Measurements from ENCODE around the gene SMPD1. TPM values are rescaled to one million over a fixed set of nuclear protein-coding genes. Genes with fewer than 3 reads are reported as not detected.
A peak's percentile ranks its signal among the peaks of the same experiment; 100 is the strongest.

The SMPD1 gene
- total and polyA plus RNA-seq, 2 of the 4 experiments (the other 2 are of a cell fraction), result 19.5 to 108 TPM

DNA sequence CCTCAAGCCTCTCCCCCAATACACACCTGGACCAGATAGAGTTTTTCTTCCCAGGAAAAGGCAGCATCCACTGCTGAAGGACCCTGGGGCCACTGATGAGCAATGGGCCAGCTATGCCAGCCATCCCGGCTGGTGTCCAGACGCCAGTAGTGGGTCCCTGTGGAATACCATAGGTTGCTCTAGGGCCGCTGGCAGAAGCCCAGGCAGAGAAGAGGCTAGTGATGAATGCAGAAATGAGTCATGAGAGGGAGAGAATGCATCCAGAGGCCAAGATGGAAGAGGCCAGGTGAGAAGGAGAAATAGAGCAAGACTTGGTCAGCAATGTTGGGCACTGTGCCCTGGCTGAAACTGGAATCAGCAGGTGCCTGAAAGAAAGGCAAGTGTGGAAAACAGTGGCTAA is 41.6 kb downstream of the SMPD1 start:
- Histone ChIP-seq H3K27ac (ENCODE audit: insufficient read depth, low read length) (no peak overlapping the region), H3K36me3 (ENCODE audit: control insufficient read depth, insufficient read depth, low read length) (no peaks in the 10 kb centered on the region), H4K5ac (ENCODE audit: low read depth, low read length) (no peak overlapping the region), H3K4ac (ENCODE audit: low read depth, low read length) (no peak overlapping the region), H4K8ac (ENCODE audit: low read depth in 2 of 2, low read length in 2 of 2) (no peak overlapping the region), H3K56ac (ENCODE audit: extremely low read depth, insufficient read depth, low read length) (no peak overlapping the region), H2AFZ (replicated peaks; ENCODE audit: low read length, poor library complexity) (no peak overlapping the region), H4K91ac (ENCODE audit: insufficient read depth, low read depth, low read length) (no peak overlapping the region), H3K4me3 (ENCODE audit: insufficient read depth, low read depth, low read length) (no peak overlapping the region), H4K20me1 (ENCODE audit: insufficient read depth, low read length) (no peaks in the 10 kb centered on the region), H3K9ac (ENCODE audit: low read depth, low read length) (no peak overlapping the region), H3K27me3 (ENCODE audit: control insufficient read depth, insufficient read depth, low read length) (no peaks in the 10 kb centered on the region), H2BK15ac (ENCODE audit: low read depth, low read length) (no peak overlapping the region), H2BK120ac (ENCODE audit: low read depth, low read length) (no peak overlapping the region), H2BK5ac (ENCODE audit: low read depth, low read length, poor library complexity, severe bottlenecking) (no peak overlapping the region), H3K18ac (ENCODE audit: low read depth, low read length) (no peak overlapping the region), H3K4me1 (ENCODE audit: control insufficient read depth, insufficient read depth, low read length) (no peaks in the 10 kb centered on the region), H2AK5ac (ENCODE audit: low read depth, low read length) (no peak overlapping the region), H2BK20ac (ENCODE audit: low read depth, low read length) (no peak overlapping the region), H2AK9ac (replicated peaks; ENCODE audit: low read depth, low read length, poor library complexity) (no peak overlapping the region), H3K79me1 (ENCODE audit: low read depth in 1 of 2, low read length in 2 of 2) (no peaks in the 10 kb centered on the region), H3K14ac (replicated peaks; ENCODE audit: low read depth, low read length) (no peak overlapping the region), H3K23ac (ENCODE audit: low read depth, low read length) (no peak overlapping the region), H3K4me2 (ENCODE audit: low read depth, low read length) (no peak overlapping the region), H3K9me1 (ENCODE audit: insufficient read depth, low read length) (no peaks in the 10 kb centered on the region), H3K9me3 (ENCODE audit: control insufficient read depth, insufficient read depth, low read length) (no peaks in the 10 kb centered on the region)
- in situ Hi-C loops (cut with MboI; ENCODE audit: low sequenced_read_pairs), result no loop called here
- dilution Hi-C loops (cut with HindIII; ENCODE audit: low sequenced_read_pairs, unreplicated experiment), result no loop called here
- POLR2A ChIA-PET (ENCODE audit: unreplicated experiment), result no interaction called here
- BruUV-seq (replicated peaks), result no TSS peak
- WGBS, 2 experiments (ENCODE audit: extremely low coverage in 2 of 2, insufficient read length in 1 of 2), result no CpG with 5 or more reads among the region's 3 CpGs
- CTCF ChIA-PET, result interaction anchor here (1.0 kb wide), 1 partner anchor 53 kb away, joined by 4 read pairs; no protein-coding TSS in a partner anchor
- no peak for TF ChIP-seq RCOR1 (IDR thresholded peaks at IDR 0.05; ENCODE audit: insufficient replicate concordance, low read length)
- TF ChIP-seq MXI1 (IDR thresholded peaks at IDR 0.05; ENCODE audit: borderline replicate concordance, low read depth, low read length), result no peak
- intact Hi-C loops (cut with micrococcal nuclease), result no loop called here
- ATAC-seq (ENCODE audit: low read depth), result peak; percentile 64; the same call in 1 of the 2 replicates
- peak; percentile 65 for DNase-seq
